Measurements from ENCODE around the gene POU2F1.

- TF ChIP-seq, protein P1, sequence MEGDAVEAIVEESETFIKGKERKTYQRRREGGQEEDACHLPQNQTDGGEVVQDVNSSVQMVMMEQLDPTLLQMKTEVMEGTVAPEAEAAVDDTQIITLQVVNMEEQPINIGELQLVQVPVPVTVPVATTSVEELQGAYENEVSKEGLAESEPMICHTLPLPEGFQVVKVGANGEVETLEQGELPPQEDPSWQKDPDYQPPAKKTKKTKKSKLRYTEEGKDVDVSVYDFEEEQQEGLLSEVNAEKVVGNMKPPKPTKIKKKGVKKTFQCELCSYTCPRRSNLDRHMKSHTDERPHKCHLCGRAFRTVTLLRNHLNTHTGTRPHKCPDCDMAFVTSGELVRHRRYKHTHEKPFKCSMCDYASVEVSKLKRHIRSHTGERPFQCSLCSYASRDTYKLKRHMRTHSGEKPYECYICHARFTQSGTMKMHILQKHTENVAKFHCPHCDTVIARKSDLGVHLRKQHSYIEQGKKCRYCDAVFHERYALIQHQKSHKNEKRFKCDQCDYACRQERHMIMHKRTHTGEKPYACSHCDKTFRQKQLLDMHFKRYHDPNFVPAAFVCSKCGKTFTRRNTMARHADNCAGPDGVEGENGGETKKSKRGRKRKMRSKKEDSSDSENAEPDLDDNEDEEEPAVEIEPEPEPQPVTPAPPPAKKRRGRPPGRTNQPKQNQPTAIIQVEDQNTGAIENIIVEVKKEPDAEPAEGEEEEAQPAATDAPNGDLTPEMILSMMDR (IDR thresholded peaks at IDR 0.05; ENCODE audit: extremely low read depth in 1 of 2, insufficient read depth in 1 of 2, low read depth in 1 of 2, low read length in 2 of 2): no peak
- TF ChIP-seq POLR2AphosphoS5 (IDR thresholded peaks at IDR 0.05; ENCODE audit: insufficient read depth, low read depth, low read length) (no peak), POLR2A (IDR thresholded peaks at IDR 0.05; ENCODE audit: low read depth, low read length) (no peak), EZH2 (IDR thresholded peaks at IDR 0.05; ENCODE audit: borderline replicate concordance, low read depth, low read length, severe bottlenecking) (no peak), JUN (IDR thresholded peaks at IDR 0.05; ENCODE audit: borderline replicate concordance, insufficient read depth, insufficient read length, low read depth) (no peak), MYC (IDR thresholded peaks at IDR 0.05; ENCODE audit: low read depth, low read length) (no peak)
- TF ChIP-seq, protein P2, sequence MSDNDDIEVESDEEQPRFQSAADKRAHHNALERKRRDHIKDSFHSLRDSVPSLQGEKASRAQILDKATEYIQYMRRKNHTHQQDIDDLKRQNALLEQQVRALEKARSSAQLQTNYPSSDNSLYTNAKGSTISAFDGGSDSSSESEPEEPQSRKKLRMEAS (IDR thresholded peaks at IDR 0.05; ENCODE audit: insufficient read depth, insufficient read length): no peak
These were observed 23.0 kb upstream of the POU2F1 start for GRCh38 chr1:167197692-167198091.
